ENCODE results near the gene SPAST. TPM values are rescaled to one million over a fixed set of nuclear protein-coding genes. Genes with fewer than 3 reads are reported as not detected.
"Not testable (repeated sequence)": the region's sequence is repeated elsewhere in the genome, so short reads cannot be mapped to it uniquely, and the experiment has no call there.

The SPAST gene
- polyA plus RNA-seq, 1 experiment, result 17.4 TPM

- ChIA-PET POLR2A (no interaction called here), CTCF (interaction anchor here (0.6 kb wide), 1 partner anchor 9 kb away, joined by 7 read pairs; no protein-coding TSS in a partner anchor)
- Histone ChIP-seq H3K4me3 (ENCODE audit: low read depth, low read length) (no peak overlapping the region), H3K27me3 (ENCODE audit: control insufficient read depth, insufficient read depth, low read length) (no peaks in the 10 kb centered on the region), H3K9me3 (ENCODE audit: control insufficient read depth, insufficient read depth, low read length) (no peaks in the 10 kb centered on the region), H3K27ac (ENCODE audit: low read depth, low read length) (no peak overlapping the region)
- no peak for TF ChIP-seq CTCF (IDR thresholded peaks at IDR 0.05; ENCODE audit: low read depth, low read length)
- DNase-seq (ENCODE audit: low read depth, low spot score), result no peak
Measured at GRCh38 chr2:32051836-32052439, 11.4 kb upstream of the SPAST start.

- POLR2A ChIA-PET, result interaction anchor here (0.8 kb wide), 1 partner anchor 15 kb away, joined by 3 read pairs; the partner anchor contains the start of gene DPY30
- H3K27ac ChIP-seq (ENCODE audit: low read depth, low read length); H3K27me3 ChIP-seq (ENCODE audit: control insufficient read depth, insufficient read depth, low read length); DNase-seq (ENCODE audit: low read depth, low spot score); H3K4me3 ChIP-seq (ENCODE audit: low read depth, low read length); H3K9me3 ChIP-seq (ENCODE audit: control insufficient read depth, insufficient read depth, low read length): not testable (repeated sequence)
- CTCF ChIA-PET, result interaction anchor here (0.6 to 1.2 kb wide), 2 partner anchors 13 to 15 kb away, joined by 3 read pairs; partner anchors contain the start of gene DPY30
Measured at GRCh38 chr2:32054583-32054982, 8.8 kb upstream of the SPAST start.

- no peak for DNase-seq (ENCODE audit: low read depth, low spot score)
- no peak overlapping the region for H3K27ac ChIP-seq (ENCODE audit: low read depth, low read length)
- no peak for TF ChIP-seq CTCF (IDR thresholded peaks at IDR 0.05; ENCODE audit: low read depth, low read length)
- ChIA-PET POLR2A (no interaction called here), CTCF (no interaction called here)
- H3K4me3 ChIP-seq (ENCODE audit: low read depth, low read length), result no peak overlapping the region
- H3K27me3 ChIP-seq (ENCODE audit: control insufficient read depth, insufficient read depth, low read length), result no peaks in the 10 kb centered on the region
- no peaks in the 10 kb centered on the region for H3K9me3 ChIP-seq (ENCODE audit: control insufficient read depth, insufficient read depth, low read length)
Measured at GRCh38 chr2:32058130-32058529, 5.2 kb upstream of the SPAST start.

- H3K9me3 ChIP-seq (ENCODE audit: control insufficient read depth, insufficient read depth, low read length), result no peaks in the 10 kb centered on the region; the same call in 1 of the 2 replicates
- H3K27ac ChIP-seq (ENCODE audit: low read depth, low read length), result no peak overlapping the region
- ChIA-PET CTCF (no interaction called here), POLR2A (no interaction called here)
- no peak for DNase-seq (ENCODE audit: low read depth, low spot score)
- TF ChIP-seq CTCF (IDR thresholded peaks at IDR 0.05; ENCODE audit: low read depth, low read length), result no peak
- no peaks in the 10 kb centered on the region for H3K27me3 ChIP-seq (ENCODE audit: control insufficient read depth, insufficient read depth, low read length)
- no peak overlapping the region for H3K4me3 ChIP-seq (ENCODE audit: low read depth, low read length)
Measured at GRCh38 chr2:32060266-32060665, 3.1 kb upstream of the SPAST start.

GRCh38 chr2:32061430-32061829, 1.9 kb upstream of the SPAST start:
- H3K27ac ChIP-seq (ENCODE audit: low read depth, low read length), result no peak overlapping the region
- DNase-seq (ENCODE audit: low read depth, low spot score), result no peak
- H3K27me3 ChIP-seq (ENCODE audit: control insufficient read depth, insufficient read depth, low read length), result no peaks in the 10 kb centered on the region
- no peak for TF ChIP-seq CTCF (IDR thresholded peaks at IDR 0.05; ENCODE audit: low read depth, low read length)
- H3K9me3 ChIP-seq (ENCODE audit: control insufficient read depth, insufficient read depth, low read length), result no peaks in the 10 kb centered on the region; the same call in 1 of the 2 replicates
- ChIA-PET CTCF (interaction anchor here (0.5 kb wide), 1 partner anchor 63 kb away, joined by 5 read pairs; no protein-coding TSS in a partner anchor), POLR2A (no interaction called here)
- no peak overlapping the region for H3K4me3 ChIP-seq (ENCODE audit: low read depth, low read length)

Data from AG04450 (cell line).